HepG2 (cell line): ENCODE measurements around the gene PPP1R9B. TPM values are rescaled to one million over a fixed set of nuclear protein-coding genes. Genes with fewer than 3 reads are reported as not detected.

Source experiments
- ATAC-seq: fragments of 200-7000 bp; cut with Tn5 transposase; 3 replicates; pipeline ENCODE4 v1.9.1; 2020; ENCODE audit warnings: mild to moderate bottlenecking, moderate library complexity
- BruUV-seq: library from RNA; stranded (reverse); fragments of 400-500 nt; replicated peaks from 2 replicates; lab custom pipeline; 2021; lab: Mats Ljungman, UMichigan
- CTCF ChIA-PET: fragments of 300-600 bp; formaldehyde crosslinking; extraction: SDS; loops from one replicate; lab custom pipeline; 2021; ENCODE audit warnings: low total read pairs, inconsistent platforms, low intra/inter-chr PET ratio; lab: Yijun Ruan, JAX
- POLR2A ChIA-PET: fragments of 350-600 bp; sonication (Branson Sonifier 250); formaldehyde crosslinking; loops from one replicate; lab custom pipeline; 2020; ENCODE audit warnings: antibody characterized with exemption, inconsistent platforms; lab: Yijun Ruan, JAX
- DNase-seq: peaks from one replicate; pipeline ENCODE4 v3.0.0-alpha.2; 2015; ENCODE audit warnings: low spot score
- FAIRE-seq: peaks from 3 replicates; lab custom pipeline; 2011; peaks lifted over from hg19 to GRCh38; lab: Jason Lieb, UNC
- H2AFZ ChIP-seq: one replicate; pipeline ENCODE4 v1.6.1; 2011; ENCODE audit warnings: low read length, inconsistent platforms
- H3K27ac ChIP-seq: fragments of 300-600 bp; 3 replicates; pipeline ENCODE4 v1.8.0; 2011; ENCODE audit warnings: mixed run types, mild to moderate bottlenecking, mixed read lengths, low read length, inconsistent platforms; ENCODE audit not compliant: insufficient read depth; ENCODE audit errors: extremely low read length
- H3K27me3 ChIP-seq, 2 experiments: fragments of 200-600 bp in 1 of 2; 2 replicates in 1 of 2; 3 replicates in 1 of 2; pipeline versions ENCODE4 v1.6.0 to v1.8.0; 2011; ENCODE audit warnings: low read length in 2 of 2, mild to moderate bottlenecking in 2 of 2, moderate library complexity in 2 of 2, inconsistent platforms in 1 of 2; ENCODE audit not compliant: insufficient read depth in 2 of 2, control insufficient read depth in 1 of 2
- H3K36me3 ChIP-seq, 2 experiments: fragments of 200-600 bp in 1 of 2; replicated peaks in 1 of 2; 2 replicates in 1 of 2; 3 replicates in 1 of 2; pipeline versions ENCODE4 v1.5.1 to v1.8.0; 2011; ENCODE audit warnings: low read length in 2 of 2, inconsistent platforms in 1 of 2; ENCODE audit not compliant: insufficient read depth in 2 of 2, control insufficient read depth in 1 of 2
- H3K4me1 ChIP-seq: 2 replicates; pipeline ENCODE4 v1.5.1; 2012; ENCODE audit warnings: low read length, inconsistent platforms; ENCODE audit not compliant: insufficient read depth
- H3K4me2 ChIP-seq: 2 replicates; pipeline ENCODE4 v1.6.0; 2011; ENCODE audit warnings: low read depth, low read length, inconsistent platforms
- H3K4me3 ChIP-seq, 3 experiments: fragments of 200-600 bp in 1 of 3; sonication (generic), shearing (Covaris generic) in 1 of 3; replicated peaks in 1 of 3; 2 replicates each; pipeline ENCODE4 v1.5.1; 2011 to 2016; ENCODE audit warnings: low read length in 3 of 3, inconsistent platforms in 2 of 3, low read depth in 2 of 3, mild to moderate bottlenecking in 2 of 3, control low read depth in 1 of 3, mixed read lengths in 1 of 3; ENCODE audit not compliant: insufficient read depth in 1 of 3
- H3K79me2 ChIP-seq: one replicate; pipeline ENCODE4 v1.6.1; 2011; ENCODE audit warnings: low read length, inconsistent platforms; ENCODE audit not compliant: insufficient read depth
- H3K9ac ChIP-seq: 2 replicates; pipeline ENCODE4 v1.6.0; 2011; ENCODE audit warnings: mild to moderate bottlenecking, low read depth, low read length, inconsistent platforms; ENCODE audit not compliant: insufficient read depth
- H3K9me3 ChIP-seq: 2 replicates; pipeline ENCODE4 v1.5.1; 2012; ENCODE audit warnings: mild to moderate bottlenecking, low read length
- H4K20me1 ChIP-seq: 2 replicates; pipeline ENCODE4 v1.6.0; 2011; ENCODE audit warnings: inconsistent platforms, mild to moderate bottlenecking, low read length, moderate library complexity; ENCODE audit not compliant: insufficient read depth
- CENPT ChIP-seq: sonication (generic); formaldehyde crosslinking; IDR thresholded peaks from 2 replicates; pipeline ENCODE4 v1.8.0; 2022; ENCODE audit warnings: low read depth, mild to moderate bottlenecking, moderate library complexity, missing genetic modification reagents
- MBD4 ChIP-seq: IDR thresholded peaks from 2 replicates; pipeline ENCODE4 v1.6.1; 2012; ENCODE audit warnings: low read length, inconsistent platforms, borderline replicate concordance
- MEF2D ChIP-seq: sonication (generic); formaldehyde crosslinking; IDR thresholded peaks from 2 replicates; pipeline ENCODE4 v1.5.1; 2020; ENCODE audit warnings: mild to moderate bottlenecking, missing genetic modification reagents
- PCBP2 ChIP-seq: fragments of 200-400 bp; formaldehyde crosslinking; optimal IDR thresholded peaks from 2 replicates; pipeline ENCODE3; 2018; ENCODE audit warnings: low read length, low read depth; ENCODE audit not compliant: poor library complexity, severe bottlenecking
- POGZ ChIP-seq: sonication (generic); formaldehyde crosslinking; IDR thresholded peaks from 2 replicates; pipeline ENCODE4 v1.4.0; 2020; ENCODE audit warnings: mild to moderate bottlenecking, missing genetic modification reagents
- ZNF782 ChIP-seq: sonication (generic); formaldehyde crosslinking; IDR thresholded peaks from 2 replicates; pipeline ENCODE4 v1.4.0; 2020; ENCODE audit warnings: missing genetic modification reagents, mild to moderate bottlenecking, borderline replicate concordance
- WGBS: methylation state at CpG from one replicate; pipeline ENCODE4 v1.1.6; 2017; ENCODE audit warnings: low lambda C conversion rate; 5-methylcytosine and 5-hydroxymethylcytosine counted together
- in situ Hi-C: cut with HindIII; loops from 2 replicates; pipeline ENCODE4 v1.10.0; 2017; ENCODE audit warnings: low pct_unique_long_range_greater_than_20kb; ENCODE audit not compliant: extremely low pct_ligation_motif_present
- intact Hi-C: fragments of 100-400 bp; cut with micrococcal nuclease; formaldehyde crosslinking; loops from one replicate; pipeline ENCODE4 v1.10.0; 2022; ENCODE audit not compliant: unreplicated experiment
- polyA plus RNA-seq, 8 experiments: library from polyadenylated mRNA; depleted of rRNA in 3 of 8; stranded (reverse) in 7 of 8; unstranded in 1 of 8; fragments of >200 nt; fragmentation: Illumina TruSeq in 4 of 8; extraction: Trizol in 4 of 8; gene quantifications; 2 replicates each; pipeline versions ENCODE4 v1.2.1 to v1.2.3, GENCODE V29; 2011 to 2016; ENCODE audit warnings: low read depth in 4 of 8, missing spikeins in 1 of 8, mixed read lengths in 1 of 8; ENCODE audit not compliant: insufficient read depth in 1 of 8
- total RNA-seq, 5 experiments: library from RNA; depleted of rRNA; stranded (reverse); fragments of >200 nt; fragmentation: Illumina TruSeq; extraction: Trizol; gene quantifications; 2 replicates each; pipeline ENCODE4 v1.2.3, GENCODE V29; 2016; ENCODE audit warnings: low read depth in 1 of 5
- TF ChIP-seq, protein P1 (sequence below): sonication (generic); formaldehyde crosslinking; IDR thresholded peaks from 2 replicates; pipeline ENCODE4 v1.5.0; 2020; ENCODE audit warnings: mild to moderate bottlenecking, missing genetic modification reagents, moderate library complexity

Gene PPP1R9B
- total and polyA plus RNA-seq, 2 of the 13 experiments (the other 11 are each of a cell fraction or from before 2014, with no cell fraction given), result 9.4 to 15.8 TPM

DNA sequence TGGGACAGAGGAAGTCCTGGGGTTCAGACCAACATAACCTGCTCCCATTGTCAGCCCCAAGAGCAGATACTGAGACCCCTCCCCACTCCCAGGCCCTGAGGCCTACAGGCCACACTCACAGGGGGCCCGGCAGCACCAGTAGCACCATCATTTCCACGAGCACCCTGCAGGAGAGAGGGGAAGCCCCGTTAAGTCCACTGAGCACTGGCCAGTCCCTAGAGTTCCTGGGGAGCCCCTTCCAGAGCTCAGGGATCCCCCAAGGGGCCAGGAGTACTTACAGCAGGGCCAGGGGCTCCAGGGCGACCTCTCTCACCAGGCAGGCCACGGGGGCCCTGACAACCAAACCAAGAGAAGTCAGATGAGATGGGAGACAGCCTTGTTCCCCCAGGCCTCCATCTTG, 45.6 kb upstream of the PPP1R9B start:
- Histone ChIP-seq H3K27me3 (peaks cover 9 to 74% of the 10 kb centered on the region in 2 experiments), H3K36me3 (no peaks in the 10 kb centered on the region), H3K9me3 (no peaks in the 10 kb centered on the region), H3K79me2 (no peaks in the 10 kb centered on the region), H2AFZ (no peak overlapping the region), H3K9ac (no peak overlapping the region), H4K20me1 (no peaks in the 10 kb centered on the region; the same call in 1 of the 2 replicates), H3K4me1 (0 out of 2 replicates have a peak, but pooled peaks cover 9% of the 10 kb centered on the region), H3K27ac (no peak overlapping the region), H3K4me3 (no peak overlapping the region), H3K4me2 (no peak overlapping the region)
- intact Hi-C loops, result no loop called here
- BruUV-seq, result no TSS peak
- CTCF ChIA-PET, result interaction anchor here (3.7 to 9.4 kb wide), 2 partner anchors 27 to 77 kb away, joined by 36 to 301 read pairs; partner anchors contain the start of gene TMEM92
- in situ Hi-C loops, result no loop called here
- no peak for TF ChIP-seq MBD4
- no peak for TF ChIP-seq PCBP2
- no peak for TF ChIP-seq MEF2D (CRISPR knock-in tag)
- TF ChIP-seq CENPT, result no peak
- TF ChIP-seq ZNF782, result no peak
- ATAC-seq (no peak), DNase-seq (no peak), FAIRE-seq (no peak)
- POLR2A ChIA-PET, result no interaction called here
- WGBS, result 0% methylated on average over 5 of the region's 5 CpGs

DNA sequence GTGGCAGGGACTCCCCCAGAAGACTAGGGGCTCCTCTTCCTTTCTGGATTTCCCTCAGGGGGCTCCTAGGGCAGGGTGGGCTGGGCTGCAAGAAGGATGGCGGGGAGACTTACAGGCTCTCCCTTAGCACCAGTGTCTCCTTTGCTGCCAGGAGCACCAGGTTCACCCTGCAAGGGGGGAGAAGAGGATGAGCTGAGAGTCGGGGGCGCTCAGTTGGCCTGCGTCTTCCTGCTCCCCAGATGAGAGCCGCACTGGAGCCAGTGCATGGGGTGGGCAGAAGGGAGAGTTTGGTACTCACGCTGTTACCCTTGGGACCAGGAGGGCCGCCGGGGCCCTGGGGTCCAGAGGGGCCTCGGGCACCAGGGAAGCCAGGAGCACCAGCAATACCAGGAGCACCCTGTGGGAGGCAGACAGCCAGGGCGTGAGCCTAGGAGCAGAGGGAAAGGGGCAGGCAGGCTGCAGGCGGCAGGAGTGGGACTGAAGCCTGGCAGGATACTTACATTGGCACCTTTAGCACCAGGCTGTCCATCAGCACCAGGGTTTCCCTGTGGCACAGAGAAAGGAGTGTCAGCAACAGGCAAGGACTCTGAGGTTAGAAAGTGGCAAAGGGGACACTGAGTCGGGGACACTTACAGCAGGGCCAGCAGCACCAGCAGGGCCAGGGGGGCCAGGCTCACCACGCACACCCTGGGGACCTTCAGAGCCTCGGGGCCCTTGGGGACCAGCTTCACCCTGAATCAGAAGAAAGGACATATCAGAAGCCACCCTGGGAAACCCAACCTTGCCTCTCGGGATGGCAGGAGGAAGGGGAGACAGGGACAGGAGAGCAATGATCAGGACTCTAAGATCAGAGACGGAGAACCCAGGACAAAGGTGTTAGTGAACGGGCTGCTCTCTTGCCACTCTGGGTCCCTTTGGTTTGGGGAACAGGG, 44.7 kb upstream of the PPP1R9B start:
- H3K36me3 ChIP-seq, result no peaks in the 10 kb centered on the region
- ChIA-PET POLR2A (no interaction called here), CTCF (interaction anchor here (0.6 to 3.7 kb wide), 2 partner anchors 16 to 27 kb away, joined by 3 to 36 read pairs; no protein-coding TSS in a partner anchor)
- intact Hi-C loops, result no loop called here
- no peak overlapping the region for H3K4me2 ChIP-seq
- H3K27me3 ChIP-seq, result peaks cover 12 to 79% of the 10 kb centered on the region in 2 experiments
- BruUV-seq, result no TSS peak
- DNase-seq, result no peak
- no peak overlapping the region for H2AFZ ChIP-seq
- in situ Hi-C loops, result no loop called here
- H3K4me3 ChIP-seq, result no peak overlapping the region
- no peak for TF ChIP-seq POGZ (CRISPR knock-in tag)
- TF ChIP-seq, protein P1, sequence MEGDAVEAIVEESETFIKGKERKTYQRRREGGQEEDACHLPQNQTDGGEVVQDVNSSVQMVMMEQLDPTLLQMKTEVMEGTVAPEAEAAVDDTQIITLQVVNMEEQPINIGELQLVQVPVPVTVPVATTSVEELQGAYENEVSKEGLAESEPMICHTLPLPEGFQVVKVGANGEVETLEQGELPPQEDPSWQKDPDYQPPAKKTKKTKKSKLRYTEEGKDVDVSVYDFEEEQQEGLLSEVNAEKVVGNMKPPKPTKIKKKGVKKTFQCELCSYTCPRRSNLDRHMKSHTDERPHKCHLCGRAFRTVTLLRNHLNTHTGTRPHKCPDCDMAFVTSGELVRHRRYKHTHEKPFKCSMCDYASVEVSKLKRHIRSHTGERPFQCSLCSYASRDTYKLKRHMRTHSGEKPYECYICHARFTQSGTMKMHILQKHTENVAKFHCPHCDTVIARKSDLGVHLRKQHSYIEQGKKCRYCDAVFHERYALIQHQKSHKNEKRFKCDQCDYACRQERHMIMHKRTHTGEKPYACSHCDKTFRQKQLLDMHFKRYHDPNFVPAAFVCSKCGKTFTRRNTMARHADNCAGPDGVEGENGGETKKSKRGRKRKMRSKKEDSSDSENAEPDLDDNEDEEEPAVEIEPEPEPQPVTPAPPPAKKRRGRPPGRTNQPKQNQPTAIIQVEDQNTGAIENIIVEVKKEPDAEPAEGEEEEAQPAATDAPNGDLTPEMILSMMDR (CRISPR knock-in tag), result peak; percentile 28; the same call in 1 of the 2 replicates
- no peak for FAIRE-seq
- no peaks in the 10 kb centered on the region for H3K9me3 ChIP-seq
- no peaks in the 10 kb centered on the region for H3K79me2 ChIP-seq
- H3K4me1 ChIP-seq, result 0 out of 2 replicates have a peak, but pooled peaks cover 5% of the 10 kb centered on the region
- 33% methylated on average over 16 of the region's 17 CpGs for WGBS
- no peak overlapping the region for H3K9ac ChIP-seq
- H4K20me1 ChIP-seq, result no peaks in the 10 kb centered on the region
- no peak overlapping the region for H3K27ac ChIP-seq
- peak; percentile 67 for ATAC-seq
